NT2/D1 (cell line): Measurements from ENCODE around the gene GGT6.

Source experiments
- SUZ12 ChIP-seq: IDR thresholded peaks from 2 replicates; pipeline ENCODE4 v1.6.1; 2011; ENCODE audit not compliant: insufficient read length, insufficient read depth; ENCODE audit errors: extremely low read depth
- YY1 ChIP-seq: IDR thresholded peaks from 2 replicates; pipeline ENCODE4 v1.6.1; 2011; ENCODE audit not compliant: insufficient read length, insufficient read depth
- ZNF274 ChIP-seq: IDR thresholded peaks from 2 replicates; pipeline ENCODE4 v1.6.1; 2011; ENCODE audit warnings: mild to moderate bottlenecking, low read depth, low read length

DNA sequence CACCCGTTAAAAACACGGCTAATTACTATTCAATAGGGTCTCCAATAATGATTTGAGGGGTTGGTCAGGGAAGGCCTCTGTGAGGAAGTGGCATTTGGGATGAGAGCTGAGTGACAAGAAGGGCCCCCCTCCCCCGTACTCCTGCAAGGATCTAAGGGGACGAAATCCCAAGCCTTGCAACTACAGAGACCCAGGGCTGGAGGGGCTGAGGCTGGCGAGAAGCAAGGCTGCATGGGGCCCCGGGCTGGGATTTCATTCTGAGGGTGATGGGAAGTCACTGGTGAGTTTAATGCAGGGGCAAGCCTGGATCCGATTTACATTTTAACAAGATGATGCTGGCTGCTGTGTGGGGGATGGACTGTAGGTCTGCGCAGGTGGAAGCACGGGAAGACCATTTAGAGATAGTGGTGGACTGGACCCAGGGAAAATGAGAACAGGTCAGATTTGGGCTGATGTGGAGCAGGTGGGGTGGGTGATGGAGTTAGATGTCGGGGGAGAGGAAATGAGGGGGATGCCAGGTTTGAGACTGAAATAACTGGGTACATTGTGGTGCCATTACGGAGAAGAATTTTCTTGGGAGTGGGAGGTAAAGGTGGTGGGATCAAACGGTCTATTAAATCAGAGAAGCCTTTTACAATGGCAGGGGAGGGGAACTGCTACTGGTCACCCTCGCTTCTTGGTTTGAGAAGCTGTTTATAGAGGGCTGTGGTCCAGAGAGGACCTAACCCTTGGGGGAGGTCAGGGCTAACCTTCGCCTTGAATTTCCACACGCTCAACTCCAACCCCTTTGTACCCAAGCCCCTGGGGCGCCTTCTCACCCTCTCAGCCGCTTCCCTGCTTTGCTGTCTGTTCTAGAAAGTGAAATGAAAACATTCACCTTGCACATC lies 4.3 kb downstream of the GGT6 start:
- TF ChIP-seq ZNF274 (no peak), YY1 (no peak), SUZ12 (no peak)
